Fibroblast of lung (primary cell): Measurements from ENCODE around the gene MINK1. TPM values are rescaled to one million over a fixed set of nuclear protein-coding genes. Genes with fewer than 3 reads are reported as not detected.

Experiments used
- DNase-seq, 2 donors: peaks; one replicate each; pipeline versions ENCODE4 v3.0.0 to v3.0.0-alpha.2; 2010; ENCODE audit warnings: low read depth in 2 of 2
- H2AFZ ChIP-seq: 2 replicates; pipeline ENCODE4 v1.5.1; 2012; ENCODE audit warnings: low read length, control low read depth, inconsistent platforms
- H3K27ac ChIP-seq: 2 replicates; pipeline ENCODE4 v1.5.1; 2011; ENCODE audit warnings: low read length, control low read depth; ENCODE audit not compliant: insufficient read depth
- H3K27me3 ChIP-seq: 2 replicates; pipeline ENCODE4 v1.5.1; 2011; ENCODE audit warnings: mild to moderate bottlenecking, low read length; ENCODE audit not compliant: control insufficient read depth, insufficient read depth
- H3K36me3 ChIP-seq: 2 replicates; pipeline ENCODE4 v1.5.1; 2011; ENCODE audit warnings: low read length; ENCODE audit not compliant: control insufficient read depth, insufficient read depth
- H3K4me1 ChIP-seq: 2 replicates; pipeline ENCODE4 v1.5.1; 2011; ENCODE audit warnings: low read length; ENCODE audit not compliant: control insufficient read depth, insufficient read depth; ENCODE audit errors: extremely low read depth
- H3K4me2 ChIP-seq: 2 replicates; pipeline ENCODE4 v1.5.1; 2011; ENCODE audit warnings: low read length, control low read depth; ENCODE audit not compliant: insufficient read depth; ENCODE audit errors: extremely low read depth
- H3K4me3 ChIP-seq, 4 experiments: fragments of 200-600 bp in 1 of 4; sonication (generic) in 1 of 4; replicated peaks in 1 of 4; 2 replicates each; pipeline ENCODE4 v1.5.1; 2011 to 2016; ENCODE audit warnings: low read length in 4 of 4, low read depth in 3 of 4, mild to moderate bottlenecking in 3 of 4, control low read depth in 2 of 4, inconsistent platforms in 1 of 4, mixed read lengths in 1 of 4; ENCODE audit not compliant: insufficient read depth in 1 of 4; ENCODE audit errors: control extremely low read depth in 1 of 4
- H3K79me2 ChIP-seq: 2 replicates; pipeline ENCODE4 v1.5.1; 2012; ENCODE audit warnings: mild to moderate bottlenecking, low read length, inconsistent platforms; ENCODE audit not compliant: control insufficient read depth, insufficient read depth
- H3K9ac ChIP-seq: 2 replicates; pipeline ENCODE4 v1.5.1; 2011; ENCODE audit warnings: mild to moderate bottlenecking, low read length, control low read depth; ENCODE audit not compliant: insufficient read depth
- H3K9me3 ChIP-seq: 2 replicates; pipeline ENCODE4 v1.5.1; 2012; ENCODE audit warnings: low read depth, low read length; ENCODE audit not compliant: control insufficient read depth, insufficient read depth
- H4K20me1 ChIP-seq: 2 replicates; pipeline ENCODE4 v1.5.1; 2011; ENCODE audit warnings: low read length; ENCODE audit not compliant: control insufficient read depth, insufficient read depth; ENCODE audit errors: extremely low read depth
- CTCF ChIP-seq, 2 donors: IDR thresholded peaks in 1 of 2; conservative IDR thresholded peaks in 1 of 2; 1 replicate in 1 of 2; 2 replicates in 1 of 2; pipeline ENCODE4 v1.5.1; 2011 to 2012; ENCODE audit warnings: low read length in 2 of 2, control low read depth in 1 of 2, inconsistent platforms in 1 of 2, low read depth in 1 of 2, mild to moderate bottlenecking in 1 of 2
- EZH2 ChIP-seq: IDR thresholded peaks from 2 replicates; pipeline ENCODE4 v1.5.1; 2012; ENCODE audit warnings: low read length, control low read depth, mild to moderate bottlenecking; ENCODE audit errors: missing control alignments
- polyA plus RNA-seq, 2 donors: library from polyadenylated mRNA; depleted of rRNA in 1 of 2; stranded (reverse) in 1 of 2; unstranded in 1 of 2; fragments of >200 nt; gene quantifications; 2 replicates each; pipeline ENCODE4 v1.2.1, GENCODE V29; 2011 to 2012; ENCODE audit warnings: missing spikeins in 1 of 2
- total RNA-seq: library from RNA; depleted of rRNA; stranded (reverse); fragments of >200 nt; gene quantifications from 2 replicates; pipeline ENCODE4 v1.2.1, GENCODE V29; 2014

The MINK1 gene
- total and polyA plus RNA-seq, 2 donors (not counting 1 experiment from before 2014, with no cell fraction given) = 27.2 to 28.6 TPM

DNA sequence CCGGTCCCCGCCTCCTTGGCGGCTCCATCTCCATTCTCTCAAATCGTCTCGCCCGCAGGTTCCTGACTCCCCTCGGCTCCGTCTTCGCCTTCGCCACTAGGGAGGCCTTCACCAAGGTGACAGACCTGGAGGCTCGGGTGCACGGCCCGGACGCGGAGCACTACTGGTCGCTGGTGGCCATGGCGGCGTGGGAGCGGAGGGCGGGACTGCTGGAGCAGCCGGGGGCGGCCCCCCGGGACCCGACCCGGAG, 43.5 kb upstream of the MINK1 start:
- H3K27ac ChIP-seq = peak overlapping the region; percentile 78

GRCh38 chr17:4789951-4790704, 43.0 kb upstream of the MINK1 start:
- H3K4me1 ChIP-seq = peaks cover 8% of the 10 kb centered on the region
- DNase-seq = peak; percentile 89
- H2AFZ ChIP-seq = peak overlapping the region; percentile 75
- no peaks in the 10 kb centered on the region for H3K36me3 ChIP-seq
- H3K79me2 ChIP-seq = no peaks in the 10 kb centered on the region
- peaks cover 3% of the 10 kb centered on the region for H3K27me3 ChIP-seq
- H3K9me3 ChIP-seq = no peaks in the 10 kb centered on the region
- peak overlapping the region; percentile 90 for H3K9ac ChIP-seq
- no peaks in the 10 kb centered on the region for H4K20me1 ChIP-seq
- TF ChIP-seq CTCF (conservative IDR thresholded peaks at IDR 0.05 in 1 of 2, IDR thresholded peaks at IDR 0.05 in 1 of 2; ENCODE audit: low read depth in 1 of 2, low read length in 2 of 2) = peak; percentile 40
- no peak for TF ChIP-seq EZH2
- H3K4me3 ChIP-seq = peak overlapping the region; percentile 64 to 76 (median 70)
- peak overlapping the region; percentile 78 for H3K27ac ChIP-seq
- H3K4me2 ChIP-seq = peak overlapping the region; percentile 84

More for the DNA sequence above, 43.5 kb upstream of the MINK1 start:
- H3K4me1 ChIP-seq = peaks cover 8% of the 10 kb centered on the region
- peak overlapping the region; percentile 75 for H2AFZ ChIP-seq
- no peaks in the 10 kb centered on the region for H3K79me2 ChIP-seq
- no peaks in the 10 kb centered on the region for H4K20me1 ChIP-seq
- TF ChIP-seq EZH2 (no peak), CTCF (conservative IDR thresholded peaks at IDR 0.05 in 1 of 2, IDR thresholded peaks at IDR 0.05 in 1 of 2; ENCODE audit: low read depth in 1 of 2, low read length in 2 of 2) (no peak)
- H3K36me3 ChIP-seq = no peaks in the 10 kb centered on the region
- no peak for DNase-seq
- H3K9me3 ChIP-seq = no peaks in the 10 kb centered on the region
- peak overlapping the region; percentile 56 to 76 (median 65) for H3K4me3 ChIP-seq
- H3K9ac ChIP-seq = peak overlapping the region; percentile 90
- H3K4me2 ChIP-seq = peak overlapping the region; percentile 84
- peaks cover 3% of the 10 kb centered on the region for H3K27me3 ChIP-seq

DNA sequence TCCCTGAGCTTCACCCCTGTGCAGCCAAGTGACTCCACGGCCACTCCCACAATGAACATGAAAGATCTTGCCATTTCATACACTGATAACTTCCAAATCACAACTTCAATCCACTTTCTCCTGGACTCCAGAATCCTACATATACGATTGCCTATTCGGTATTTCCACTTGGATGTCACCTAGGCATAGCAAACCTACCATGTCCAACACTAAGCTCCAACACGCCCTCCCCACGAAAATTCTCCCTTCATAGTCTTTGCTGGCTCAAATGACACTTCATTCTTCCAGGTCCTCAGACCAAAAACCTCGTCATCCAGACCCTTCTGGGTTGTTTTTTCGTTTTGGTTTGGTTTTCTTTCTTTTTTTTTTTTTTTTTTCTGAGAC, 42.4 kb upstream of the MINK1 start:
- Histone ChIP-seq H3K36me3 (no peaks in the 10 kb centered on the region), H3K4me2 (peak overlapping the region; percentile 84), H3K79me2 (no peaks in the 10 kb centered on the region), H3K4me1 (peaks cover 8% of the 10 kb centered on the region), H3K4me3 (peak overlapping the region; percentile 64 to 76 (median 70)), H4K20me1 (no peaks in the 10 kb centered on the region), H2AFZ (peak overlapping the region; percentile 37), H3K27ac (peak overlapping the region; percentile 78), H3K9ac (no peak overlapping the region), H3K27me3 (peaks cover 3% of the 10 kb centered on the region), H3K9me3 (no peaks in the 10 kb centered on the region)
- TF ChIP-seq CTCF (conservative IDR thresholded peaks at IDR 0.05 in 1 of 2, IDR thresholded peaks at IDR 0.05 in 1 of 2; ENCODE audit: low read depth in 1 of 2, low read length in 2 of 2) (no peak), EZH2 (no peak)
- no peak for DNase-seq
